Astrocyte (in vitro differentiated cells and primary cell): ENCODE measurements around the gene CPPED1. TPM values are rescaled to one million over a fixed set of nuclear protein-coding genes. Genes with fewer than 3 reads are reported as not detected.
"Not testable (repeated sequence)": the region's sequence is repeated elsewhere in the genome, so short reads cannot be mapped to it uniquely, and the experiment has no call there.

Experiments used
- DNase-seq: peaks from one replicate; pipeline ENCODE4 v3.0.0-alpha.2; 2010; ENCODE audit warnings: low read depth
- FAIRE-seq: peaks from 2 replicates; lab custom pipeline; 2011; peaks lifted over from hg19 to GRCh38; lab: Jason Lieb, UNC
- H2AFZ ChIP-seq: 2 replicates; pipeline ENCODE4 v1.6.0; 2012; ENCODE audit warnings: low read depth, low read length, inconsistent platforms
- H3K27ac ChIP-seq: 2 replicates; pipeline ENCODE4 v1.5.1; 2011; ENCODE audit warnings: low read depth, low read length, inconsistent platforms
- H3K27me3 ChIP-seq: 2 replicates; pipeline ENCODE4 v1.6.0; 2011; ENCODE audit warnings: low read length, inconsistent platforms; ENCODE audit not compliant: insufficient read depth
- H3K36me3 ChIP-seq: 2 replicates; pipeline ENCODE4 v1.5.1; 2011; ENCODE audit warnings: low read length, inconsistent platforms; ENCODE audit not compliant: insufficient read depth
- H3K4me1 ChIP-seq: 2 replicates; pipeline ENCODE4 v1.5.1; 2011; ENCODE audit warnings: low read length, inconsistent platforms; ENCODE audit not compliant: insufficient read depth
- H3K4me2 ChIP-seq: 2 replicates; pipeline ENCODE4 v1.6.0; 2012; ENCODE audit warnings: low read length, inconsistent platforms
- H3K4me3 ChIP-seq: 2 replicates; pipeline ENCODE4 v1.5.1; 2011; ENCODE audit warnings: low read depth, mild to moderate bottlenecking, low read length, inconsistent platforms; ENCODE audit not compliant: insufficient read depth
- H3K79me2 ChIP-seq: 2 replicates; pipeline ENCODE4 v1.6.0; 2012; ENCODE audit warnings: mild to moderate bottlenecking, low read length, inconsistent platforms; ENCODE audit not compliant: insufficient read depth
- H3K9ac ChIP-seq: 2 replicates; pipeline ENCODE4 v1.6.0; 2012; ENCODE audit warnings: mild to moderate bottlenecking, low read length, inconsistent platforms
- H3K9me3 ChIP-seq: 2 replicates; pipeline ENCODE4 v1.5.1; 2012; ENCODE audit warnings: low read depth, mild to moderate bottlenecking, low read length, inconsistent platforms; ENCODE audit not compliant: insufficient read depth
- H4K20me1 ChIP-seq: 2 replicates; pipeline ENCODE4 v1.6.0; 2012; ENCODE audit warnings: low read length, inconsistent platforms; ENCODE audit not compliant: insufficient read depth
- H3K27ac Mint-ChIP-seq: one replicate; pipeline ENCODE4 v1.8.0; 2021; ENCODE audit warnings: mild to moderate bottlenecking, mixed read lengths; ENCODE audit not compliant: unreplicated experiment
- H3K27me3 Mint-ChIP-seq: one replicate; pipeline ENCODE4 v1.8.0; 2021; ENCODE audit warnings: low read depth, mixed read lengths; ENCODE audit not compliant: unreplicated experiment
- H3K36me3 Mint-ChIP-seq: one replicate; pipeline ENCODE4 v1.8.0; 2021; ENCODE audit warnings: low read depth, mixed read lengths; ENCODE audit not compliant: unreplicated experiment
- H3K4me1 Mint-ChIP-seq: one replicate; pipeline ENCODE4 v1.8.0; 2021; ENCODE audit warnings: low read depth, mixed read lengths; ENCODE audit not compliant: unreplicated experiment
- H3K4me3 Mint-ChIP-seq: one replicate; pipeline ENCODE4 v1.8.0; 2021; ENCODE audit warnings: mild to moderate bottlenecking, moderate library complexity, mixed read lengths; ENCODE audit not compliant: unreplicated experiment
- H3K9me3 Mint-ChIP-seq: one replicate; pipeline ENCODE4 v1.8.0; 2021; ENCODE audit warnings: mild to moderate bottlenecking, mixed read lengths; ENCODE audit not compliant: unreplicated experiment
- EZH2 ChIP-seq: IDR thresholded peaks from 2 replicates; pipeline ENCODE4 v1.6.1; 2012; ENCODE audit warnings: mild to moderate bottlenecking, low read length, inconsistent platforms; ENCODE audit not compliant: insufficient read depth
- total RNA-seq: library from RNA; stranded (reverse); gene quantifications from 2 replicates; pipeline ENCODE4 v1.2.1, GENCODE V29; 2021
- TF ChIP-seq, protein P1 (sequence below): IDR thresholded peaks from 2 replicates; pipeline ENCODE4 v1.5.1; 2011; ENCODE audit warnings: low read depth, mild to moderate bottlenecking, inconsistent platforms, low read length, moderate library complexity; ENCODE audit not compliant: insufficient read depth

CPPED1 gene
- total RNA-seq, 1 donor from 2014 or later, result 28.5 TPM

DNA sequence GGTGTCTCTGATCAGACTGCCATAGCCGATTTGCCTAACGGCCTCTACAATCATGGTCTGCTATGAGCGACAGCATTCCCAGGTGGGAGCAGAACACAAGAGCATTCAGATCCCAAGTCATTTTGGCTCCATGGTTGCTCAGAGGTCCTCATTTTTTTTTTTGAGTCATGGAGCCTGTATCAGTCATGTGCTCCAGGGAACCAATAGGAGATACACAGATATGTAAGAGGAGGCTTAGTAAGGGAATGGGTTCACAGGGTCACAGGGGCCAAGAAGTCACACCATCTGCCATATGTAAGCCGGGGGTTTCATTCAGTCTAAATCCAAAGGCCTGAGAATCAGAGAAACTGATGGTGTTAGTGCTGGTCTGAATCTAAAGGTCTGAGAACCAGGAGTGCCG, 36.8 kb downstream of the CPPED1 start:
- H3K9me3 ChIP-seq, result no peaks in the 10 kb centered on the region
- no peak overlapping the region for H2AFZ ChIP-seq
- no peaks in the 10 kb centered on the region for H3K79me2 ChIP-seq
- H3K36me3 Mint-ChIP-seq, result peaks cover 17% of the 10 kb centered on the region
- H3K4me3 Mint-ChIP-seq, result no peak overlapping the region
- H3K36me3 ChIP-seq, result no peaks in the 10 kb centered on the region
- no peak overlapping the region for H3K27ac ChIP-seq
- peaks cover 2% of the 10 kb centered on the region for H3K4me1 Mint-ChIP-seq
- H3K4me1 ChIP-seq, result no peaks in the 10 kb centered on the region
- H3K27me3 Mint-ChIP-seq, result no peaks in the 10 kb centered on the region
- FAIRE-seq (no peak), DNase-seq (no peak)
- no peak overlapping the region for H3K4me2 ChIP-seq
- no peaks in the 10 kb centered on the region for H3K27me3 ChIP-seq
- no peaks in the 10 kb centered on the region for H4K20me1 ChIP-seq
- H3K4me3 ChIP-seq, result no peak overlapping the region
- TF ChIP-seq, protein P1, sequence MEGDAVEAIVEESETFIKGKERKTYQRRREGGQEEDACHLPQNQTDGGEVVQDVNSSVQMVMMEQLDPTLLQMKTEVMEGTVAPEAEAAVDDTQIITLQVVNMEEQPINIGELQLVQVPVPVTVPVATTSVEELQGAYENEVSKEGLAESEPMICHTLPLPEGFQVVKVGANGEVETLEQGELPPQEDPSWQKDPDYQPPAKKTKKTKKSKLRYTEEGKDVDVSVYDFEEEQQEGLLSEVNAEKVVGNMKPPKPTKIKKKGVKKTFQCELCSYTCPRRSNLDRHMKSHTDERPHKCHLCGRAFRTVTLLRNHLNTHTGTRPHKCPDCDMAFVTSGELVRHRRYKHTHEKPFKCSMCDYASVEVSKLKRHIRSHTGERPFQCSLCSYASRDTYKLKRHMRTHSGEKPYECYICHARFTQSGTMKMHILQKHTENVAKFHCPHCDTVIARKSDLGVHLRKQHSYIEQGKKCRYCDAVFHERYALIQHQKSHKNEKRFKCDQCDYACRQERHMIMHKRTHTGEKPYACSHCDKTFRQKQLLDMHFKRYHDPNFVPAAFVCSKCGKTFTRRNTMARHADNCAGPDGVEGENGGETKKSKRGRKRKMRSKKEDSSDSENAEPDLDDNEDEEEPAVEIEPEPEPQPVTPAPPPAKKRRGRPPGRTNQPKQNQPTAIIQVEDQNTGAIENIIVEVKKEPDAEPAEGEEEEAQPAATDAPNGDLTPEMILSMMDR, result no peak
- TF ChIP-seq EZH2, result no peak
- no peak overlapping the region for H3K9ac ChIP-seq
- H3K27ac Mint-ChIP-seq, result no peak overlapping the region
- no peaks in the 10 kb centered on the region for H3K9me3 Mint-ChIP-seq

DNA sequence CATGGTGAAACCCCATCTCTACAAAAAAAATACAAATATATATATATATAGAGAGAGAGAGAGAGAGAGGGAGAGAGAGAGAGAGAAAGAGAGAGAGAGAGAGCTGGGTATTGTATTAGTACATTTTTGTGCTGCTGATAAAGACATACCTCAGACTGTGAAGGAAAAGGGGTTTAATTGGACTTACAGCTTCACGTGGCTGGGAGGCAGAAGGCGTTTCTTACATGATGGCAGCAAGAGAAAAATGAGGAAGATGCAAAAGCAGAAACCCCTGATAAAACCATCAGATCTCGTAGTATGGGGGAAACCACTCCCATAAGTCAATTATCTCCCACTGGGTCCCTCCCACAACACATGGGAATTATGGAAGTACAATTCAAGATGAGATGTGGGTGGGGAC, 37.5 kb downstream of the CPPED1 start:
- H4K20me1 ChIP-seq, H3K27me3 Mint-ChIP-seq, H3K4me1 ChIP-seq, H3K27me3 ChIP-seq, H3K4me3 Mint-ChIP-seq, H3K36me3 ChIP-seq, H3K9me3 Mint-ChIP-seq, H3K79me2 ChIP-seq, H3K4me1 Mint-ChIP-seq, DNase-seq, H3K4me3 ChIP-seq, H3K27ac ChIP-seq, H3K4me2 ChIP-seq, H3K9ac ChIP-seq, H3K9me3 ChIP-seq, FAIRE-seq, H2AFZ ChIP-seq, H3K27ac Mint-ChIP-seq: not testable (repeated sequence)
- peaks cover 17% of the 10 kb centered on the region for H3K36me3 Mint-ChIP-seq

DNA sequence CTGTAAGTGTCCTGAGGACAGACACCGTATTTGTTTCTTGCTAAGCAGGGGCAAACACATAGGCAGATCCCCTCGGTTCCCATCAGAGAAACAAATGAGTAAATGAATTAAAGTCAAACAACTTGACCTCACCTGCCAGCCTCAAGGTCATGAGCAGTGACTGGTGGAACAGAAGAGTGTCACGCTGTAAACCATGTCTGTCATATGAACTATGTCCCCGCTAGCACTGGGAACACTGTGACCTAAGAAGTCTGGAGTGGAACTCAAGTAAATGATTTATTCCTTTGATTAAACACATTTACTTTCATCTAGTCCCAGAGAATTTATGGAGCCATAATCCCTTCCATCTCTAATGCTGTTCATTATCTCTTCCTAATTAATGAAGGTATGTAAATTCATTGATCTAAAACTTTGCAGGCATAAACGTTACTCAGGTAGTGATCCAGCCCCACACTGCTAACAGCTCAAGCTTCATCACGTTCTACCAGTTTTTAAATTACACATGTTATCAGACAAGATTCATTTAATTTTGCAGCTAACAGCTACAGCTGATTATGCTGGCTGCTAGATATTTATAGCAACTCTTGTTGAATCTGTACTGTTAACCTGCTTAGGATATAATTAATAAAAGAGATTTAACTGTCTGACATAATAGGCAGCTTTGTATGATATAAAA, 38.7 kb downstream of the CPPED1 start:
- TF ChIP-seq, protein P1, result no peak
- no peak for TF ChIP-seq EZH2
- Histone ChIP-seq H3K4me2 (no peak overlapping the region), H2AFZ (no peak overlapping the region), H3K27me3 (no peaks in the 10 kb centered on the region), H4K20me1 (no peaks in the 10 kb centered on the region), H3K9me3 (no peaks in the 10 kb centered on the region), H3K27ac (no peak overlapping the region), H3K4me1 (no peaks in the 10 kb centered on the region), H3K36me3 (no peaks in the 10 kb centered on the region), H3K9ac (no peak overlapping the region), H3K79me2 (no peaks in the 10 kb centered on the region), H3K4me3 (no peak overlapping the region)
- Mint-ChIP-seq H3K4me3 (no peak overlapping the region), H3K36me3 (peaks cover 13% of the 10 kb centered on the region), H3K27ac (no peak overlapping the region), H3K9me3 (no peaks in the 10 kb centered on the region), H3K27me3 (no peaks in the 10 kb centered on the region), H3K4me1 (no peaks in the 10 kb centered on the region)
- DNase-seq, result no peak
- FAIRE-seq, result no peak
